Endothelial cell of umbilical vein (primary cell): ENCODE data around the gene RGS6.

Experiments used
- CTCF ChIP-seq, 2 donors: IDR thresholded peaks; 1 replicate in 1 of 2; 2 replicates in 1 of 2; pipeline ENCODE4 v1.5.1; 2011; ENCODE audit warnings: low read length in 2 of 2, mild to moderate bottlenecking in 2 of 2, moderate library complexity in 2 of 2, control low read depth in 1 of 2, inconsistent platforms in 1 of 2, low read depth in 1 of 2; ENCODE audit not compliant: insufficient read depth in 1 of 2; ENCODE audit errors: extremely low read depth in 1 of 2
- EZH2 ChIP-seq: IDR thresholded peaks from 2 replicates; pipeline ENCODE4 v1.6.1; 2012; ENCODE audit warnings: borderline replicate concordance, low read depth, mild to moderate bottlenecking, moderate library complexity, low read length, inconsistent platforms; ENCODE audit not compliant: severe bottlenecking
- FOS ChIP-seq: IDR thresholded peaks from 2 replicates; pipeline ENCODE4 v1.6.1; 2011; ENCODE audit warnings: mild to moderate bottlenecking, low read length, moderate library complexity, borderline replicate concordance; ENCODE audit not compliant: insufficient read depth
- JUN ChIP-seq: IDR thresholded peaks from 2 replicates; pipeline ENCODE4 v1.6.1; 2011; ENCODE audit warnings: borderline replicate concordance, low read depth; ENCODE audit not compliant: insufficient read length, insufficient read depth
- MAX ChIP-seq: IDR thresholded peaks from 2 replicates; pipeline ENCODE4 v1.6.1; 2011; ENCODE audit not compliant: insufficient read depth, insufficient read length
- MYC ChIP-seq: IDR thresholded peaks from one replicate; pipeline ENCODE4 v1.6.1; 2011; ENCODE audit warnings: mild to moderate bottlenecking, low read depth, low read length
- POLR2A ChIP-seq: IDR thresholded peaks from 2 replicates; pipeline ENCODE4 v1.6.1; 2012; ENCODE audit warnings: low read depth, mild to moderate bottlenecking, control low read depth, low read length
- POLR2AphosphoS5 ChIP-seq: IDR thresholded peaks from 2 replicates; pipeline ENCODE4 v1.6.1; 2012; ENCODE audit warnings: low read depth, mild to moderate bottlenecking, control low read depth, low read length, moderate library complexity; ENCODE audit not compliant: insufficient read depth

GRCh38 chr14:71891970-71892369 is 40.3 kb upstream of the RGS6 start:
- TF ChIP-seq CTCF (IDR thresholded peaks at IDR 0.05; ENCODE audit: extremely low read depth in 1 of 2, insufficient read depth in 1 of 2, low read depth in 1 of 2, low read length in 2 of 2) (no peak), POLR2AphosphoS5 (no peak), JUN (no peak), MAX (no peak), EZH2 (no peak), POLR2A (no peak), FOS (no peak), MYC (no peak)
